ENCODE results near the gene SPX. TPM values are rescaled to one million over a fixed set of nuclear protein-coding genes. Genes with fewer than 3 reads are reported as not detected.

The SPX gene
- total and polyA plus RNA-seq, 4 donors, result 0.25 to 3.7 (median 0.76) TPM

DNA sequence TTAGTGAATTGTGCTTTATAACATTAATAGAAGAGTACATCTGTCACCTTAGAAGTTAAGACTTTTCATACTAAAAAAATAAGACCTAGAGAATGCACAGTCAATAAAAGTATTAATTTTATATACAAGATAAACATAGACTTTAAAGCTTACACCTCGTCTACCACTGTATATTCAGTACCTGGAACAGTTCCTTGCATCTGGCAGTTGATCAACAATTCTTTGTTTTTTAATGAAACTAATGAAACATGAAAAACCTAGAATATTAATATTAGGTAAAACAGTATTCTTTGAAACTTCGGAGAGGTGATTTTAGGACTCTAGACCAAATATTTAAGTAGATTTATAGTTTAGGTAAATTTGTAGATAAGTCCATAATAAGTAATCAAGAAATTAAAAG, 20.2 kb upstream of the SPX start:
- H3K4me3 ChIP-seq (ENCODE audit: low read depth in 1 of 3, low read length in 3 of 3), result no peak overlapping the region

More for the DNA sequence above, 20.2 kb upstream of the SPX start:
- DNase-seq (ENCODE audit: low spot score), result no peak
- peaks cover 2 to 12% (median 8%) of the 10 kb centered on the region in 4 donors for H3K36me3 ChIP-seq (ENCODE audit: control insufficient read depth in 4 of 4, insufficient read depth in 3 of 4, low read depth in 1 of 4, low read length in 3 of 4)
- no peaks in the 10 kb centered on the region for H3K27me3 ChIP-seq (ENCODE audit: control insufficient read depth in 4 of 4, insufficient read depth in 4 of 4, low read length in 3 of 4)
- TF ChIP-seq JUND (IDR thresholded peaks at IDR 0.05) (no peak), FOXA1 (IDR thresholded peaks at IDR 0.05) (no peak), YY1 (IDR thresholded peaks at IDR 0.05) (no peak), RAD21 (IDR thresholded peaks at IDR 0.05) (no peak), SP1 (IDR thresholded peaks at IDR 0.05) (no peak), FOXA2 (IDR thresholded peaks at IDR 0.05) (no peak), EGR1 (IDR thresholded peaks at IDR 0.05; ENCODE audit: low read depth in 2 of 2) (no peak), HNF4A (conservative IDR thresholded peaks at IDR 0.05) (no peak), NR2F2 (IDR thresholded peaks at IDR 0.05) (no peak), TAF1 (conservative IDR thresholded peaks at IDR 0.05) (no peak), HNF4G (IDR thresholded peaks at IDR 0.05) (no peak), GABPA (IDR thresholded peaks at IDR 0.05 in 1 of 2, conservative IDR thresholded peaks at IDR 0.05 in 1 of 2) (no peak), RXRA (IDR thresholded peaks at IDR 0.05) (no peak), MAX (IDR thresholded peaks at IDR 0.05) (no peak), ZBTB33 (IDR thresholded peaks at IDR 0.05) (no peak)
- TF ChIP-seq, protein P1, sequence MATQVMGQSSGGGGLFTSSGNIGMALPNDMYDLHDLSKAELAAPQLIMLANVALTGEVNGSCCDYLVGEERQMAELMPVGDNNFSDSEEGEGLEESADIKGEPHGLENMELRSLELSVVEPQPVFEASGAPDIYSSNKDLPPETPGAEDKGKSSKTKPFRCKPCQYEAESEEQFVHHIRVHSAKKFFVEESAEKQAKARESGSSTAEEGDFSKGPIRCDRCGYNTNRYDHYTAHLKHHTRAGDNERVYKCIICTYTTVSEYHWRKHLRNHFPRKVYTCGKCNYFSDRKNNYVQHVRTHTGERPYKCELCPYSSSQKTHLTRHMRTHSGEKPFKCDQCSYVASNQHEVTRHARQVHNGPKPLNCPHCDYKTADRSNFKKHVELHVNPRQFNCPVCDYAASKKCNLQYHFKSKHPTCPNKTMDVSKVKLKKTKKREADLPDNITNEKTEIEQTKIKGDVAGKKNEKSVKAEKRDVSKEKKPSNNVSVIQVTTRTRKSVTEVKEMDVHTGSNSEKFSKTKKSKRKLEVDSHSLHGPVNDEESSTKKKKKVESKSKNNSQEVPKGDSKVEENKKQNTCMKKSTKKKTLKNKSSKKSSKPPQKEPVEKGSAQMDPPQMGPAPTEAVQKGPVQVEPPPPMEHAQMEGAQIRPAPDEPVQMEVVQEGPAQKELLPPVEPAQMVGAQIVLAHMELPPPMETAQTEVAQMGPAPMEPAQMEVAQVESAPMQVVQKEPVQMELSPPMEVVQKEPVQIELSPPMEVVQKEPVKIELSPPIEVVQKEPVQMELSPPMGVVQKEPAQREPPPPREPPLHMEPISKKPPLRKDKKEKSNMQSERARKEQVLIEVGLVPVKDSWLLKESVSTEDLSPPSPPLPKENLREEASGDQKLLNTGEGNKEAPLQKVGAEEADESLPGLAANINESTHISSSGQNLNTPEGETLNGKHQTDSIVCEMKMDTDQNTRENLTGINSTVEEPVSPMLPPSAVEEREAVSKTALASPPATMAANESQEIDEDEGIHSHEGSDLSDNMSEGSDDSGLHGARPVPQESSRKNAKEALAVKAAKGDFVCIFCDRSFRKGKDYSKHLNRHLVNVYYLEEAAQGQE (IDR thresholded peaks at IDR 0.05), result no peak
- TF ChIP-seq, protein P2, sequence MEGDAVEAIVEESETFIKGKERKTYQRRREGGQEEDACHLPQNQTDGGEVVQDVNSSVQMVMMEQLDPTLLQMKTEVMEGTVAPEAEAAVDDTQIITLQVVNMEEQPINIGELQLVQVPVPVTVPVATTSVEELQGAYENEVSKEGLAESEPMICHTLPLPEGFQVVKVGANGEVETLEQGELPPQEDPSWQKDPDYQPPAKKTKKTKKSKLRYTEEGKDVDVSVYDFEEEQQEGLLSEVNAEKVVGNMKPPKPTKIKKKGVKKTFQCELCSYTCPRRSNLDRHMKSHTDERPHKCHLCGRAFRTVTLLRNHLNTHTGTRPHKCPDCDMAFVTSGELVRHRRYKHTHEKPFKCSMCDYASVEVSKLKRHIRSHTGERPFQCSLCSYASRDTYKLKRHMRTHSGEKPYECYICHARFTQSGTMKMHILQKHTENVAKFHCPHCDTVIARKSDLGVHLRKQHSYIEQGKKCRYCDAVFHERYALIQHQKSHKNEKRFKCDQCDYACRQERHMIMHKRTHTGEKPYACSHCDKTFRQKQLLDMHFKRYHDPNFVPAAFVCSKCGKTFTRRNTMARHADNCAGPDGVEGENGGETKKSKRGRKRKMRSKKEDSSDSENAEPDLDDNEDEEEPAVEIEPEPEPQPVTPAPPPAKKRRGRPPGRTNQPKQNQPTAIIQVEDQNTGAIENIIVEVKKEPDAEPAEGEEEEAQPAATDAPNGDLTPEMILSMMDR (IDR thresholded peaks at IDR 0.05; ENCODE audit: low read depth, low read length, missing input control), result no peak
- TF ChIP-seq, protein P3, sequence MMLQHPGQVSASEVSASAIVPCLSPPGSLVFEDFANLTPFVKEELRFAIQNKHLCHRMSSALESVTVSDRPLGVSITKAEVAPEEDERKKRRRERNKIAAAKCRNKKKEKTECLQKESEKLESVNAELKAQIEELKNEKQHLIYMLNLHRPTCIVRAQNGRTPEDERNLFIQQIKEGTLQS (IDR thresholded peaks at IDR 0.05), result no peak
- H3K27ac ChIP-seq (ENCODE audit: low read depth in 1 of 2, low read length in 2 of 2), result no peak overlapping the region
- peaks cover 3 to 23% (median 13%) of the 10 kb centered on the region in 4 donors for H3K4me1 ChIP-seq (ENCODE audit: control insufficient read depth in 4 of 4, insufficient read depth in 4 of 4, low read length in 3 of 4)
- 50% methylated on average over 2 of the region's 2 CpGs for WGBS
- no peaks in the 10 kb centered on the region for H3K9me3 ChIP-seq (ENCODE audit: control insufficient read depth in 4 of 4, low read length in 3 of 4)
- H3K9ac ChIP-seq (ENCODE audit: low read depth in 1 of 2, low read length in 2 of 2), result no peak overlapping the region
